A673 (cell line): ENCODE results near the gene XIAP.

Source experiments
- CTCF ChIP-seq: fragments of 300-800, 200-600 bp; sonication (generic); conservative IDR thresholded peaks from 2 replicates; pipeline ENCODE4 v1.5.1; 2017; ENCODE audit warnings: low read depth, mild to moderate bottlenecking, antibody characterized with exemption, low read length, moderate library complexity, mixed read lengths
- EZH2 ChIP-seq: fragments of 200-600 bp; sonication (generic); IDR thresholded peaks from 2 replicates; pipeline ENCODE4 v1.6.1; 2017; ENCODE audit warnings: borderline replicate concordance, low read depth, mild to moderate bottlenecking, mixed read lengths, antibody characterized with exemption, low read length; ENCODE audit not compliant: poor library complexity, severe bottlenecking

- no peak for TF ChIP-seq CTCF
- no peak for TF ChIP-seq EZH2
These were observed 1.1 kb downstream of the XIAP start for GRCh38 chrX:123860983-123861382.
